Stimulated activated CD4-positive, alpha-beta T cell treated with anti-CD3 and anti-CD28 coated beads, Interleukin-12 subunit alpha, Interleukin-12 subunit beta, amount 100 ng/mL, for 4 hours (primary cell): Measurements from ENCODE around the gene OPN1MW3.
"Not testable (repeated sequence)": the region's sequence is repeated elsewhere in the genome, so short reads cannot be mapped to it uniquely, and the experiment has no call there.

Source experiments
- DNase-seq: peaks from one replicate; pipeline ENCODE4 v3.0.0-alpha.2; 2020

OPN1MW3 gene

GRCh38 chrX:154296731-154297130 is 39.3 kb downstream of the OPN1MW3 start:
- DNase-seq = no peak

GRCh38 chrX:154298312-154298711 is 40.9 kb downstream of the OPN1MW3 start:
- DNase-seq = no peak

GRCh38 chrX:154300816-154301215 is 43.4 kb downstream of the OPN1MW3 start:
- no peak for DNase-seq

GRCh38 chrX:154302998-154303397 is 45.6 kb downstream of the OPN1MW3 start:
- not testable (repeated sequence) for DNase-seq

GRCh38 chrX:154303476-154303875 is 46.1 kb downstream of the OPN1MW3 start:
- no peak for DNase-seq

- no peak for DNase-seq
These were observed 47.5 kb downstream of the OPN1MW3 start for GRCh38 chrX:154304846-154305245.

- DNase-seq = no peak
These were observed 48.3 kb downstream of the OPN1MW3 start for GRCh38 chrX:154305541-154306205.

- DNase-seq = no peak
These were observed 49.8 kb downstream of the OPN1MW3 start for GRCh38 chrX:154307202-154307601.

- peak; percentile 74 for DNase-seq
These were observed 50.9 kb downstream of the OPN1MW3 start for GRCh38 chrX:154308108-154308946.

GRCh38 chrX:154309041-154309775 is 51.8 kb downstream of the OPN1MW3 start:
- no peak for DNase-seq

- no peak for DNase-seq
These were observed 53.5 kb downstream of the OPN1MW3 start for GRCh38 chrX:154310616-154311536.

- DNase-seq = no peak
These were observed 54.7 kb downstream of the OPN1MW3 start for GRCh38 chrX:154312116-154312515.

- DNase-seq = no peak
These were observed 55.8 kb downstream of the OPN1MW3 start for GRCh38 chrX:154313147-154313546.

- no peak for DNase-seq
These were observed 58.0 kb downstream of the OPN1MW3 start for GRCh38 chrX:154315416-154315815.

GRCh38 chrX:154317391-154317995 is 60.1 kb downstream of the OPN1MW3 start:
- DNase-seq = no peak

GRCh38 chrX:154320406-154320805 is 63.0 kb downstream of the OPN1MW3 start:
- no peak for DNase-seq
